Adipocyte (in vitro differentiated cells): Measurements from ENCODE around the gene PRRX2.
"Not testable (repeated sequence)": the region's sequence is repeated elsewhere in the genome, so short reads cannot be mapped to it uniquely, and the experiment has no call there.

Experiments used
- DNase-seq: peaks from one replicate; pipeline ENCODE4 v3.0.0-alpha.2; 2015; ENCODE audit warnings: low read depth
- H3K27me3 ChIP-seq: replicated peaks from 2 replicates; pipeline ENCODE4 v1.7.0; 2013; ENCODE audit warnings: mild to moderate bottlenecking, low read length, moderate library complexity; ENCODE audit not compliant: control insufficient read depth, insufficient read depth
- H3K36me3 ChIP-seq: 2 replicates; pipeline ENCODE4 v1.7.0; 2013; ENCODE audit warnings: low read length, mild to moderate bottlenecking, moderate library complexity; ENCODE audit not compliant: control insufficient read depth, insufficient read depth, severe bottlenecking
- H3K4me1 ChIP-seq: 2 replicates; pipeline ENCODE4 v1.7.0; 2013; ENCODE audit warnings: mild to moderate bottlenecking, low read length, moderate library complexity; ENCODE audit not compliant: control insufficient read depth, insufficient read depth
- H3K4me3 ChIP-seq: 2 replicates; pipeline ENCODE4 v1.7.0; 2013; ENCODE audit warnings: mild to moderate bottlenecking, low read length, moderate library complexity
- H3K9ac ChIP-seq: 2 replicates; pipeline ENCODE4 v1.7.0; 2013; ENCODE audit warnings: mild to moderate bottlenecking, low read length, moderate library complexity
- H3K9me3 ChIP-seq: 2 replicates; pipeline ENCODE4 v1.7.0; 2013; ENCODE audit warnings: mild to moderate bottlenecking, low read length, moderate library complexity; ENCODE audit not compliant: control insufficient read depth

Gene PRRX2

DNA sequence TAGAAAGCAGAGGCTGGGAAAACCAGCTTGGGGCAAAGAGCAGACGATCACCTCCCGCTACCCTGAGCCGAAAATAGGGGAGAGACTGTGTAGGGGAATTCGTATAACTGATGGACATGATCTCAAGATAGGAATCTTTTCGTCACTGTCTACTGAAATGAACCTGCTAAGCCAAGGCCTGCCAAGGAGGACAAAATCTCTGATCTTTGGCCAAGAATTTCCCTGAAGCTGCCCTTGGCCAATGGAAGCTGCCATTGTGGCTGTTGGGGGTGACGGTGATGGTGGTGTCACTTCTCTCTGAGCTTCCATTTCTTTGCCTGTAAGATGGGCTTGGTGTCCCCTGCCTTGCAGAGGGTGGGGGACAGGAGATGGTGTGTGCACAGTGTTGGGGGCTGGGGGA, 90.7 kb downstream of the PRRX2 start:
- no peak overlapping the region for H3K4me3 ChIP-seq
- H3K9me3 ChIP-seq, result no peaks in the 10 kb centered on the region
- DNase-seq, result no peak
- H3K4me1 ChIP-seq, result peaks cover 34% of the 10 kb centered on the region
- no peaks in the 10 kb centered on the region for H3K27me3 ChIP-seq
- no peaks in the 10 kb centered on the region for H3K36me3 ChIP-seq
- H3K9ac ChIP-seq, result no peak overlapping the region

- Histone ChIP-seq H3K9me3 (no peaks in the 10 kb centered on the region), H3K27me3 (no peaks in the 10 kb centered on the region), H3K9ac (no peak overlapping the region), H3K36me3 (no peaks in the 10 kb centered on the region), H3K4me3 (no peak overlapping the region), H3K4me1 (peaks cover 34% of the 10 kb centered on the region)
- DNase-seq, result peak; percentile 41
These were observed 91.6 kb downstream of the PRRX2 start for GRCh38 chr9:129757045-129757444.

DNA sequence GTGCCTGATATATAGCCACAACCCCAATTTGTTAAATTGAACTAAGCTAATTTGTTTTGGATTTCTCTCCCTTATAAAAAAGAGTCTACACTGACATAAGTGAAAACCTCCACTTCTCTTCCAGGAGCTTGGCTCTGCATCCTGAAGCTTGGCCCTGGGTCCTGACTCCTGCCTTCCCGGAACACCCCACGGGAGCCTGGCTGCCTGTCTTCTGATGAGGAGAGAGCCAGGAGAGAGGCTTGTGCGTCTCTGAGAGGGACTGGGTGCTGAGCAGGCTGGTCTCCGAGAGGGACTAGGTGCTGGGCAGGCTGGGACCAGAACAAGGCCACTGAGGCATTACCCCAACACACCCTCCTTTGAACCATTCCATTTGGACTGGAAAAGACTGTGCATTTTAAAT, 93.9 kb downstream of the PRRX2 start:
- Histone ChIP-seq H3K4me1 (peaks cover 40% of the 10 kb centered on the region), H3K9ac (no peak overlapping the region), H3K27me3 (no peaks in the 10 kb centered on the region), H3K36me3 (no peaks in the 10 kb centered on the region), H3K9me3 (no peaks in the 10 kb centered on the region), H3K4me3 (no peak overlapping the region)
- no peak for DNase-seq

DNA sequence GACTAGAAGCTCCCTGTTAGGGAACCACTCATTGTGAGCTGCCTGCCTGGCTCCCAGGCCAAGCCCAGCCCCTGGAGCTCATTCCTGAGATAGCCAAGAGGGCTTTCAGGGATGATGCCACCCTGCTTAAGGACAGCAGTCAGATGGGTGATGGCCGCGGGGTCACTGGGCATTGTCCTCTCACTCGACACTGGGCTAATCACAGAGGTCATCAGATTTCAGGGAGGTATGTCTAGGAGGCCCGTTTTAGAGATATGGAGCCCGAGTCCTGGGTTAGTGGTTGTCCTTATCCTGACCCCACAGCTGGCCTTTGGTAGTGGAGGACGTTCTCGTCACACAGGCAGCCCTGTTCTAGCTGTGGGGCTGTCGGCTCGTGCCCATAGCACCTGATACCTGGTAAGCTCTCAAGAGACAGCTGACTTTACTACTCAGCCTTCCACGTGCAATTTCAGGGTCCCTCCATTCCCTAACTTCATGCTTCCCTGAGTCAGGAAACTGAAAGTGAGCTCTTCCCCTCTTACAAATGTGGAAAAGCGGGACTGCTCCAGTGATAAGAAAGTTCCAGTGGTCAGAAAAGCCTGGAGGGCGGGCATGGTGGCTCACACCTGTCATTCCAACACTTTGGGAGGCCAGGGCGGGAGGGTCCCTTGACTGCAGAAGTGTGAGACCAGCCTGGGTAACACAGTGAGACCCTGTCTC, 94.5 kb downstream of the PRRX2 start:
- Histone ChIP-seq H3K4me1 (peaks cover 40% of the 10 kb centered on the region), H3K36me3 (no peaks in the 10 kb centered on the region), H3K4me3 (no peak overlapping the region), H3K27me3 (no peaks in the 10 kb centered on the region), H3K9me3 (no peaks in the 10 kb centered on the region), H3K9ac (no peak overlapping the region)
- no peak for DNase-seq

- H3K27me3 ChIP-seq, H3K9me3 ChIP-seq, H3K9ac ChIP-seq, H3K36me3 ChIP-seq, DNase-seq: not testable (repeated sequence)
- Histone ChIP-seq H3K4me3 (peak overlapping the region; percentile 6), H3K4me1 (peaks cover 40% of the 10 kb centered on the region)
These were observed 95.3 kb downstream of the PRRX2 start for GRCh38 chr9:129760784-129761183.

- H3K4me3 ChIP-seq, result peak overlapping the region; percentile 6
- DNase-seq, result peak; percentile 75
- no peaks in the 10 kb centered on the region for H3K27me3 ChIP-seq
- H3K9ac ChIP-seq, result peak overlapping the region; percentile 79
- H3K4me1 ChIP-seq, result peaks cover 40% of the 10 kb centered on the region
- H3K9me3 ChIP-seq, result no peaks in the 10 kb centered on the region
- H3K36me3 ChIP-seq, result no peaks in the 10 kb centered on the region
These were observed 96.0 kb downstream of the PRRX2 start for GRCh38 chr9:129761293-129761900.

- no peaks in the 10 kb centered on the region for H3K9me3 ChIP-seq
- DNase-seq, result peak; percentile 73
- H3K27me3 ChIP-seq, result no peaks in the 10 kb centered on the region
- peak overlapping the region; percentile 6 for H3K4me3 ChIP-seq
- H3K36me3 ChIP-seq, result no peaks in the 10 kb centered on the region
- peaks cover 40% of the 10 kb centered on the region for H3K4me1 ChIP-seq
- peak overlapping the region; percentile 79 for H3K9ac ChIP-seq
These were observed 96.5 kb downstream of the PRRX2 start for GRCh38 chr9:129761901-129762369.

DNA sequence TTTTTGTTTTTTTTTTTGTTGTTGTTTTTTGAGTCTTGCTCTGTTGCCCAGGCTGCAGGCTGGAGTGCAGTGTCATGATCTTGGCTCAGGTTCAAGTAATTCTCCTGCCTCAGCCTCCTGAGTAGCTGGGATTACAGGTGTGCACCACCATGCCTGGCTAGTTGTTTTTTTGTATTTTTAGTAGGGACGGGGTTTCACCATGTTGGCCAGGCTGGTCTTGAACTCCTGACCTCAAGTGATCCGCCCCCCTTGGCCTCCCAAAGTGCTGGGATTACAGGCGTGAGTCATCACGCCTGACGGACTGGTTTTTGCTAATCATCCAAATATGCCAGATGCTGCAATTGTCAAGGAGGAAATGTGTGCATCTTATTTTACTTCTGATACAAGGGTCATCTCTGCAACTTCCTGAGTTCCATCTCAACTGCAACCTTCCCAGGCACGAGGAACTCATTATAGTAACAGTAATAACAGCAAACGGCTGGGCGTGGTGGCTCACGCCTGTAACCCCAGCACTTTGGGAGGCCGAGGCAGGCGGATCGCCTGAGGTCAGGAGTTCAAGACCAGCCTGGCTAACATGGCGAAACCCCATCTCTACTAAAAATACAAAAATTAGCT, 97.0 kb downstream of the PRRX2 start:
- H3K9me3 ChIP-seq, H3K36me3 ChIP-seq, H3K27me3 ChIP-seq: not testable (repeated sequence)
- peak overlapping the region; percentile 35 for H3K4me3 ChIP-seq
- H3K4me1 ChIP-seq, result peaks cover 40% of the 10 kb centered on the region
- peak; percentile 84 for DNase-seq
- peak overlapping the region; percentile 79 for H3K9ac ChIP-seq

DNA sequence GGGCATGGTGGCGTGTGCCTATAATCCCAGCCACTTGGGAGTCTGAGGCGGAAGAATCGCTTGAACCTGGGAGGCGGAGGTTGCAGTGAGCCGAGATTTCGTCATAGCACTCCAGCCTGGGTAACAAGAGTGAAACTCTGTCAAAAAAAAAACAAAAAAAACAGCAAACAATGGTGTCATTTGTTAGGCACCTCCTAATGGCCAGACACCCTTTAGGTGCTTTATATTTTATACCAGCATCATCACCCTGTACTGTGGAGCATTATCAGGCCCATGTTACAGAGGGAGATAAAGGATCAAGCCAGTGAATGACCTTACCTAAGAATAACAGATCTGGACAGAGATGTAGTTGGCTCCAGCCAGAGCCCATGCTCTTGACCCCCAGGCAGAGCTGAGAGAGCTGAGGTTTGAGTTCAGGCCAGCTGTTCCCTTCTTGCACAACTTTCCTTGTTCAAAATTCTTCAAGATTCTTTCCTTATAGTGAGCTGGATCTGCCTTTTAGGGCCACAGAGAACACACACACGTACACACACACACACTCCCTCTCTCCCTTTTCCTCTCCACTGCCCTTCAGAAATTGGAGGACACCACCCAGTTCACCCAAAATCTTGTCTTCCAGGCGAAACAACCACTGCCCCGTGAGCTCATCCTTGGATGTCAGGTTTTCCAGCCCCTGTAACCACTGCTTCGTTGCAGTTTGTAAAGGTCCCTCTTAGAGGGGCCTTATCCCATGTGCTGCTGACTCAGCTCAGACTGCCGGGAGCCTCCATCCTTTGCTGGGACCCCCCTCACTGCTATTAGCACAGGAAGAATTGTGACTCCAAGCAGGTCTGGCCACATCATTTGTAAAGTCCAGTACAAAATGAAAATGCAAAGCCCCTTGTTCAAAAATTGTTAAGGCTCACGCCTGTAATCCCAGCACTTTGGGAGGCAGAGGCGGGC, 97.8 kb downstream of the PRRX2 start:
- DNase-seq, result peak; percentile 89
- H3K4me3 ChIP-seq, result peak overlapping the region; percentile 35
- H3K4me1 ChIP-seq, result peaks cover 40% of the 10 kb centered on the region
- peak overlapping the region; percentile 79 for H3K9ac ChIP-seq
- no peaks in the 10 kb centered on the region for H3K27me3 ChIP-seq
- H3K9me3 ChIP-seq, result no peaks in the 10 kb centered on the region
- no peaks in the 10 kb centered on the region for H3K36me3 ChIP-seq

DNA sequence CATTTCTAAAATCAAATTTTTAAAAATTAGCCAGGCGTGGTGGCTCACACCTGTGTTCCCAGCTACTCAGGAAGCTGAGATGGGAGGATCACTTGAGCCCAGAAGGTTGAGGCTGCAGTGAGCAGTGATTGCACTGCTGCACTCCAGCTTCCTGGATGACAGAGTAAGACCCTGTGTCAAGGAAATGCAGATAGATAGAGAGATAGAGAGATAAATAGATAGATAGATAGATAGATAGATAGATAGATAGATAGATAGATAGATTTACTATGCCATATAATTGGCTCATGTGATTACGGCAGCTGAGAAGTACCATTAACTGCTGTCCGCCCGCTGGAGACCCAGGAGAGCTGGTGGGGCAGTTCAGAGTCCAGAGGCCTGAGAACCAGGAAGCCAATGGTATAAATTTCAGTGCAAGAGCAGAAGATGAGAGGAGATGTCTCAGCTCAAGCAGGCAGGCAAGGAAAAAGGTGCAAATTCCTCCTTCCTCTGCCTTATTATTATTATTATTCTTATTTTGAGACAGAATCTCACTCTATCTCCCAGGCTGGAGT, 100.4 kb downstream of the PRRX2 start:
- Histone ChIP-seq H3K36me3 (no peaks in the 10 kb centered on the region), H3K9ac (no peak overlapping the region), H3K4me3 (no peak overlapping the region), H3K9me3 (no peaks in the 10 kb centered on the region), H3K27me3 (no peaks in the 10 kb centered on the region), H3K4me1 (peaks cover 35% of the 10 kb centered on the region)
- DNase-seq, result no peak
